ENCODE data around the gene PLCB3.

The PLCB3 gene

DNA sequence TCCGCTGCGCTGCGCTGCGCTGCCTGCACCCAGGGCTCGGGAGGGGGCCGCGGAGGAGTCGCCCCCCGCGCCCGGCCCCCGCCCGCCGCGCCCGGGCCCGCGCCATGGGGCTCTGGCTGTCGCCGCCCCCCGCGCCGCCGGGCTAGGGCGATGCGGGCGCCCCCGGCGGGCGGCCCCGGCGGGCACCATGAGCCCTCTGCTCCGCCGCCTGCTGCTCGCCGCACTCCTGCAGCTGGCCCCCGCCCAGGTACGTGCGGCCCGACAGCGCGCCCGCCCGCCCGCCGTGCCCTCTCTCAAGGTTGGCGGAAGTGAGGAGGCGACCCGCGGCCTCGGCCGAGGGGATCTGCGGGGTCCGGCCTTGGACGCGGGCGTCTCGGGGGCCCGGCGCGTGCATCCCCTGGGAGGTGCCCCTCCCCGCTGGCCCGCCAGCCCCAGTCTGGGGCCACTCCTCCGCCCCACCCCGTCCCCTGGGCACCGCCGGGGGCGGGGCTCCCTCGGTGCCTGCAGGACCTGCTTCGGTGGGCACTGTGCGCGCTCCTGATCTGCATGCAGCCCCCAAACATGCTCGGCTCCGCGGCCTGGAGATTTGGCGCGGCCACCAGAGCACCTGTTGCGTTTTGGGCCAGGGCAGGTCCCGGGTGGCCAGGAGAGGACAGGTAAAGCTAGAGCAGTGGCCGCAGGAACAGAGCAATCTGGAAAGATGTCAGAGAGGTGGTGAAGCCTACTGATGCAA is 16.5 kb upstream of the PLCB3 start:
- Histone ChIP-seq H3K27me3 (ENCODE audit: insufficient read depth, low read length) (no peaks in the 10 kb centered on the region), H3K4me3 (ENCODE audit: low read length) (no peak overlapping the region), H3K4me1 (ENCODE audit: insufficient read depth, low read length) (peaks cover 8% of the 10 kb centered on the region), H3K36me3 (ENCODE audit: insufficient read depth, low read length) (no peaks in the 10 kb centered on the region), H2AFZ (ENCODE audit: low read depth, low read length) (no peak overlapping the region), H3K9me3 (ENCODE audit: low read length) (no peaks in the 10 kb centered on the region)

DNA sequence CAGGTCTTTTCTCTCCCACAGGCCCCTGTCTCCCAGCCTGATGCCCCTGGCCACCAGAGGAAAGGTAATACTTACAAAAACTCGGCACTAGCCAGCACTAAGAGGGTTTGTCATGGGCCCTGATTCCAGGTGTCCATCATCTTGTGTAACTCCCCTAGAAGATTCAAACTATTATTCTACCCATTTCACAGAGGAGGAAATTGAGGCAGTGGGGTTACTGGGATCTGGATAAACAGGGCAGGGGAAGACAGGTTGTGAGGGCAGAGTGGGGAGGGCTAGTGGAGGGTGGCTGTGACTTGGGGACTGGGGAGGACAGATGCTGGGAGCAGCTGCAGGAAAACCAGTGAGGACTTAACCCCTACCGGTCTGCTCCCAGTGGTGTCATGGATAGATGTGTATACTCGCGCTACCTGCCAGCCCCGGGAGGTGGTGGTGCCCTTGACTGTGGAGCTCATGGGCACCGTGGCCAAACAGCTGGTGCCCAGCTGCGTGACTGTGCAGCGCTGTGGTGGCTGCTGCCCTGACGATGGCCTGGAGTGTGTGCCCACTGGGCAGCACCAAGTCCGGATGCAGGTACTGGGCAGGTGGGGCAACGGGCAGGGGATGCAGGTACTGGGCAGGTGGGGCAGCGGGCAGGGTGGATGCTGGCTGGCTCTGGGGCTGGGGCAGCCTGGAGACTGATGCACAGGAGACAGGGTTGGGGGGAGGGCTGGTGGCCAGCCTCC is 15.7 kb upstream of the PLCB3 start:
- Histone ChIP-seq H3K36me3 (ENCODE audit: insufficient read depth, low read length) (no peaks in the 10 kb centered on the region), H2AFZ (ENCODE audit: low read depth, low read length) (no peak overlapping the region)

DNA sequence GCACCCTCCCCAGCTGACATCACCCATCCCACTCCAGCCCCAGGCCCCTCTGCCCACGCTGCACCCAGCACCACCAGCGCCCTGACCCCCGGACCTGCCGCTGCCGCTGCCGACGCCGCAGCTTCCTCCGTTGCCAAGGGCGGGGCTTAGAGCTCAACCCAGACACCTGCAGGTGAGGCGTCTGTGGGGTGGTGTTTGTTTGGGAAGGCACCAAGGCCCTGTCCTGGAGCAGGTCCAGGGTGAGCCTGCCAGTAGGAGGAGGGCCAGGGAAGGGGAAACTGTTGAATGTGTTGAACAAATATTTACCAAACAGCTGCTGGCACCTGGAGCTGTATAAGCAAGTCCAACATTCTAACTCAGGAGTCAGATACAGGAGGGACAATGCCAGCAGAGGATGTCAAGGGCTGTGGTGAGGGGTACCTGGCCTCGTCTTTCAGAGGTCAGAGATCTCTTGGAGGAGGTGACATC is 13.8 kb upstream of the PLCB3 start:
- H2AFZ ChIP-seq (ENCODE audit: low read depth, low read length) = no peak overlapping the region
- no peaks in the 10 kb centered on the region for H3K27me3 ChIP-seq (ENCODE audit: insufficient read depth, low read length)
- H3K4me1 ChIP-seq (ENCODE audit: insufficient read depth, low read length) = peaks cover 13% of the 10 kb centered on the region
- H3K9me3 ChIP-seq (ENCODE audit: low read length) = no peaks in the 10 kb centered on the region
- no peak overlapping the region for H3K4me3 ChIP-seq (ENCODE audit: low read length)
- no peaks in the 10 kb centered on the region for H3K36me3 ChIP-seq (ENCODE audit: insufficient read depth, low read length)

More for the DNA sequence above, 15.7 kb upstream of the PLCB3 start:
- Histone ChIP-seq H3K27me3 (ENCODE audit: insufficient read depth, low read length) (no peaks in the 10 kb centered on the region), H3K4me3 (ENCODE audit: low read length) (no peak overlapping the region), H3K9me3 (ENCODE audit: low read length) (no peaks in the 10 kb centered on the region), H3K4me1 (ENCODE audit: insufficient read depth, low read length) (peaks cover 14% of the 10 kb centered on the region)

DNA sequence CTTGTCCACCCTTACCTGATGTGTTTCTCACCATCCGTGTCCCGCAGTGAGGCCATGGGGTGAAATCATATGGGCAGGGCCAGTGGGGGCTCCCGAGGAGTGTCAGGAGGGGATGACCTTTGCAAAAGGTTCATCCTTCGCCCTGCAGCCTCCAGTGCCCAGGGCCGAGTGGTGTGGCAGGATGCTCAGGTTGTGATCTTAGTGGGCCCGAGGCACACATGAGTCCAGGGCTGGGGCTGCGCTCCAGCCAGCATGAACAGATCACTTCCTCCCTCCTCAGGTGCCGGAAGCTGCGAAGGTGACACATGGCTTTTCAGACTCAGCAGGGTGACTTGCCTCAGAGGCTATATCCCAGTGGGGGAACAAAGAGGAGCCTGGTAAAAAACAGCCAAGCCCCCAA is 13.3 kb upstream of the PLCB3 start:
- Histone ChIP-seq H2AFZ (ENCODE audit: low read depth, low read length) (no peak overlapping the region), H3K36me3 (ENCODE audit: insufficient read depth, low read length) (peaks cover 2% of the 10 kb centered on the region), H3K9me3 (ENCODE audit: low read length) (no peaks in the 10 kb centered on the region), H3K4me1 (ENCODE audit: insufficient read depth, low read length) (peaks cover 15% of the 10 kb centered on the region), H3K27me3 (ENCODE audit: insufficient read depth, low read length) (no peaks in the 10 kb centered on the region), H3K4me3 (ENCODE audit: low read length) (no peak overlapping the region)

DNA sequence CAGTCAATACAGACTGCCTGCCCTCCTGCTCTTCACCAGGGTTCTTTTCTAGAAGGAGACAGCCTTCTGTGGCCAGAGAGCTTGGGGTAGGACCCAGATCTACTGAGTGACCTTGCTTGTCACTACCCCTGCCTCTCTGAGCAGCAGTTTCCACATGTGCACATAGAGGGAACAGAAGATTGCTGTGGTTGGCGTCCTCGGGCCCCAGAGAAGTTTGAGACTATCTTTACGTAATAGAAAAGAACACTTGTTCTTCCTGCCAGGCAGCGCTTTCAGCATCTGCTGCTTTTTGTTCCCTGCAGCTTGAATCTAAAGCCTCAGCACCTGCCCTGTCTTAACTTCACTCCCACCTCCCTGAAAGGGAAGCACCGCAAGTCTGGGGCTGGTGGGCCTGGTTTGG is 12.3 kb upstream of the PLCB3 start:
- H3K4me1 ChIP-seq (ENCODE audit: insufficient read depth, low read length) = peaks cover 17% of the 10 kb centered on the region
- H2AFZ ChIP-seq (ENCODE audit: low read depth, low read length) = no peak overlapping the region
- H3K9me3 ChIP-seq (ENCODE audit: low read length) = no peaks in the 10 kb centered on the region
- peaks cover 11% of the 10 kb centered on the region for H3K36me3 ChIP-seq (ENCODE audit: insufficient read depth, low read length)
- H3K27me3 ChIP-seq (ENCODE audit: insufficient read depth, low read length) = no peaks in the 10 kb centered on the region
- no peak overlapping the region for H3K4me3 ChIP-seq (ENCODE audit: low read length)

DNA sequence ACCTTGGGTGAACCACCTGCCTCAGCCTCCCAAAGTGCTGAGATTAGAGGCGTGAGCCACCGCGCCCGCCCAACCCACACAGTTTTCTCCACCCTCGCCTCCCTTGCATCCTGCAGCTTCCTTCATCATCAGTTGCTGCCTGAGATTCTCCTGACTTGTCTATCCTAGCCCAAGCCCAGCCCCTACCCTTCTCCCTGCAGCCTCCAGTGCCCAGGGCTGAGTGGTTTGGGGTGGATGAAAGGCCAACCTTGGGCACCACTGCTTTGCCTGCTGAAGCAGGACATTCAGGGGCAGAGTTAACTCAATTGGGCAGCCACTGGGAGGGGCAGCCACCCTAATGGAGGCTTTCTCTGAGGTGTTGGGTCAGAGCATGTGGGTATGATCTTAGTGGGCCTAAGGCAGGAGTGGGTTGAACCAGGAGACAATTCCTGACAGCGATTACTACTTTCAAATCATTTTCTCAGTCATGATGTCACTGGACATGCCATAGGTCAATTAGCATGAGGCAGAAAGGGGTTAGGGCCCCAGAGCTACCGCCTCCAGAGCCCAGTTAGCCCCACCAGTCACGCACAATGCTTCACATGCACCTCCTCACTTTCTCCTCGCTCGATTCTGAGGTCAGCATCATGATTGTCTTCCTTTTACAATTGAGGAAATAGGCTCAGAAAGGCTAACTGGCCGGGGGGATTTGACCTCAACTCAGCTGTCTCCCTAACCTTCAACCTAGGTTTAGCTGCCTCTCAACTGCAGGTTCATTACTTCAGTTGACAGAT is 11.5 kb upstream of the PLCB3 start:
- Histone ChIP-seq H3K36me3 (ENCODE audit: insufficient read depth, low read length) (peaks cover 15% of the 10 kb centered on the region), H3K4me1 (ENCODE audit: insufficient read depth, low read length) (peaks cover 17% of the 10 kb centered on the region), H3K4me3 (ENCODE audit: low read length) (peak overlapping the region; percentile 89), H2AFZ (ENCODE audit: low read depth, low read length) (no peak overlapping the region), H3K9me3 (ENCODE audit: low read length) (no peaks in the 10 kb centered on the region), H3K27me3 (ENCODE audit: insufficient read depth, low read length) (no peaks in the 10 kb centered on the region)

DNA sequence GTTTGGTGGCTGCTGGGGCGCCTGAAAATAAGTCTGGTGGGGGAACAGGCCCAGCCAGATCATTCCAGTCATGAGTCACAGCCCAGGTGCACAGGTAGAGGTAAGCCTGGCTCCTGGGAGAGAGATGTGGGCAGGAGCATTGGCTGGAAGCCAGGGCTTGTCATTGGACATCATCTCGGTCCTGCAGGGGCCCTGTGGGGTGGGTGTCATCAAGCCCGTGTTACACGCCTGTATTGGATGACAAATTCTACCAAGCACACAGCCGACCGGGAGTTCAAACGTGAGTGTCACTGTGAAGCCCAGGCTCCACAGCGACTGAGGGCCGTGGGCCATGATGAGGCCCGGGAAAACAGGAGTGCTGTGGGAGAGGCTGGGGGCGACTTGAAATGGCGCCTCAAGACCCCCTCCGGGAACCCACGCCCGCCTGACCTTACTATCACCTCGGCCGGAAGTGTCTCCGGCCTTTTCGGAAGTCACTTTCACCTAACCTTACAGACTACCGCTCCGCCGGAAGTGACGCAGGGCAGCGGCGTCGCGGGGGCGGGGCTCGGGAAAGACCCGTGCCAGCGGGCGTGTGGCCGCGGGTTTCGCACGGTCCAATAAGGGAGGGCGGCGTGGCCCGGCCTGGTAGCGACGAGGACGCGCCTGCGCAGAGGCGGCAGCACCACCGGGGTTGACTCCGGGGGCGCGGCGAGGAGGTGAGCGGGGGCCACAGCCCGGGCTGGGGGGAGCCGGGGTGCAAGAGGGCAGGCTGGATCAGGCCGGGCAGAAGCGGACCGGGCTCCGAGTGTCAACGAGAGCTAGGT is 10.7 kb upstream of the PLCB3 start, which contains the start of gene FKBP2:
Gene FKBP2, plus strand, starts transcription at position 661 of the 806 bp plus-strand sequence. CDS start 1,293 bp downstream, outside the sequence.
- Histone ChIP-seq H3K36me3 (ENCODE audit: insufficient read depth, low read length) (peaks cover 15% of the 10 kb centered on the region), H2AFZ (ENCODE audit: low read depth, low read length) (peak within 1 kb of the TSS; percentile 23), H3K4me3 (ENCODE audit: low read length) (peak within 1 kb of the TSS; percentile 89), H3K4me1 (ENCODE audit: insufficient read depth, low read length) (peaks cover 25% of the 10 kb centered on the region), H3K27me3 (ENCODE audit: insufficient read depth, low read length) (no peaks in the 10 kb centered on the region), H3K9me3 (ENCODE audit: low read length) (no peaks in the 10 kb centered on the region)

DNA sequence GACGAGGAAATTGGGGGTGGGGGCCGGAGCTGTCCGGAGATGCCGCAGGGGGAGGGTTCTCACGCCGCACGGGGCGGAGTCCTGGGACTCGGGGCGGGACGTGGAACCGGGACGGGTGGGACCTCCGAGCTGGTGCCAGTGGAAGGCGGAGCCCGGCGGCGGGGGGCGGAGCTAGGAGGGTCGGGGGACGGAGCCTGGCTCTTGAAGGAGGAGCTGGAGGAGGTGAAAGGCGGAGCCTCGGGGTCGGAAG is 10.2 kb upstream of the PLCB3 start:
- peaks cover 27% of the 10 kb centered on the region for H3K4me1 ChIP-seq (ENCODE audit: insufficient read depth, low read length)
- H3K36me3 ChIP-seq (ENCODE audit: insufficient read depth, low read length) = peaks cover 15% of the 10 kb centered on the region
- H3K4me3 ChIP-seq (ENCODE audit: low read length) = peak overlapping the region; percentile 89
- H2AFZ ChIP-seq (ENCODE audit: low read depth, low read length) = peak overlapping the region; percentile 23
- H3K27me3 ChIP-seq (ENCODE audit: insufficient read depth, low read length) = no peaks in the 10 kb centered on the region
- no peaks in the 10 kb centered on the region for H3K9me3 ChIP-seq (ENCODE audit: low read length)

DNA sequence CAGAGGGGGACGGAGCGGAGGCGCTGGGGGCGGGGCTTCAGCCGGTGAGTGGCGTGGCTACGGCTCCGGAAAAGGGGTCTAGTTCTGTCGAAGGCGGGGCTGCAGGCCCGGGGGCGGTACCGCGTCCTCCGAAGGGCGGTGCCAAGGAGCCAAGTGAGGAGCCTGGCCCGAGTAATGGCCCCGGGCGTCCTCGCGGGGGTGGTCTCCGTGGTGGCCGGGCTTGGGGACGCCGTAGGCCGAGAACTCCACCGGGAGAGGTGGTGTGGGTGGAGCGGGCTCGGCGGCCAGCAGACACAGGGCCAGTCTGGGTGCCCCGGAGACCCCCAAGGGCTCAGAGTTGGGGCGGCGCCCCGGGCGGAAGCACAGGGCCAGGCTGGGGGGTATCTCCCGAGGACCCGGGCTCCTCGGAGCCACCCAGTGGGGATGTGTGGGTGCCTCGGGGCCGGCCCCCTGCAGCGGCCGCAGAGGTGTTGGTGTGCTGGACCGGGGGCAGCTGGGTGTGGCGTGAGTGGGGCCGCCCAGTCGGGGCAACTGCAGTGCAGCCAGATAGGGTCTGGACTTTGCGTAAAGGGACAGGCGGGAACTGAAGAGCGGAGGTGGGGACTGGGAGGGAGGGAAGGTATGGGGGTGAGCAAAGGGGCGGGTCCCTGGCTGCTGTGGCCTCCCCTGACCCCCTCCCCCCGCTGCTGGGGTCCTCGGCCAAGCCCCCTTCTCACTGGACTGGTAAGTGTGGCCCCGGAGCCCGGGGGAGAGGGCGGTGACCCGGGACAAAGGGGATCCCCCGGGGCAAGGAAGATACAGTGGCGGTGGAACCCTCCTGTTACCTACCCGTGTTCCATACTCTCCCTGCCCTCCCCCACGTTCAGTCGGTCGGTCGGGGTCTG is 9.6 kb upstream of the PLCB3 start:
- Histone ChIP-seq H3K27me3 (ENCODE audit: insufficient read depth, low read length) (no peaks in the 10 kb centered on the region), H3K4me3 (ENCODE audit: low read length) (peak overlapping the region; percentile 89), H3K9me3 (ENCODE audit: low read length) (no peaks in the 10 kb centered on the region), H3K36me3 (ENCODE audit: insufficient read depth, low read length) (peaks cover 15% of the 10 kb centered on the region), H3K4me1 (ENCODE audit: insufficient read depth, low read length) (peaks cover 27% of the 10 kb centered on the region), H2AFZ (ENCODE audit: low read depth, low read length) (no peak overlapping the region)

DNA sequence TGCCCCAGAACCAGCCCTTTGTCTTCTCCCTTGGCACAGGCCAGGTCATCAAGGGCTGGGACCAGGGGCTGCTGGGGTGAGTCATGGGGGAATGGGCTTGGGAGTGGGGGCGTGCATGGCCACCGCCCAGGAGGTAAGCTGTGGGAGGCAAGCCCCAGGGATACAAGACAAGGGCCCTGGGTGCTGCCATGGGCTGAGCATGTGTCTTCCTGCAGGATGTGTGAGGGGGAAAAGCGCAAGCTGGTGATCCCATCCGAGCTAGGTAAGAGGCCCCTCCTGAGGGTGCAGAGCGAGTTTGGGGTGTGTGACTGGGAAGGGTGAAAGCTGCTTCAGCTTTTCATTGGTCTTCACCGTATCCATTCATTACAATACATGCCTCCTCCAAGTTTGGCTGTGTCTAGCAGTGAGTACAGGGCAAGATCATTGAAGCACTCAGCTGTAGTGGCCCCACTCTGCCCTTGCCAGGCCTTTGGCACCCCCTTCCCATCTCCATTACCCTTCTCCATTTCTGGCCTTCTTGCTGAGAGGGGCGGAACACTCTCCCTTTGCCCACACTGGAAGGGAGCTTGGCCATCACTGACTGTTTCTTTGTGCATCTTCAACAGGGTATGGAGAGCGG is 8.0 kb upstream of the PLCB3 start:
- H3K4me3 ChIP-seq (ENCODE audit: low read length) = no peak overlapping the region
- H3K9me3 ChIP-seq (ENCODE audit: low read length) = no peaks in the 10 kb centered on the region
- peaks cover 15% of the 10 kb centered on the region for H3K36me3 ChIP-seq (ENCODE audit: insufficient read depth, low read length)
- H3K4me1 ChIP-seq (ENCODE audit: insufficient read depth, low read length) = peaks cover 39% of the 10 kb centered on the region
- H3K27me3 ChIP-seq (ENCODE audit: insufficient read depth, low read length) = no peaks in the 10 kb centered on the region
- no peak overlapping the region for H2AFZ ChIP-seq (ENCODE audit: low read depth, low read length)

DNA sequence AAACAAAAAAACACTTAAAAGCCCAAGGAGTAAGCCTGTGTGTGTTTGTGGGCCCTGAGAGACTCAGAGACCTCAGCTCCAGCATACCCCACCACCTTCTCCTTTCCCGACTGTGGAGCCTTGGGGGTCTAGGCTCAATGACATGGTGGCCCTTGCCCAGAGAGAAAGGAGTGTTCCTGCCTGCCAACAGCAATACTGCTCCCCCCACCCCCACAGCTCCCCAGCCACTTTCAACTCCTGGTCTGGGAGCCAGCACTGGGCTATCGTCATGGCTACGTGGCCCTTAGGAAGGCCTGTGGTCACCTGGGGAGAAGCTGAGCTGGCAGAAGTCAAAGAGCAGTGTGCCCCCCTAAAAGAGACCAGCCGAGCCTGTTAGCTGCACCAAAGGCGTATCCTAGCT is 7.2 kb upstream of the PLCB3 start:
- H3K4me1 ChIP-seq (ENCODE audit: insufficient read depth, low read length) = peaks cover 41% of the 10 kb centered on the region
- H2AFZ ChIP-seq (ENCODE audit: low read depth, low read length) = no peak overlapping the region
- H3K36me3 ChIP-seq (ENCODE audit: insufficient read depth, low read length) = peaks cover 15% of the 10 kb centered on the region
- no peaks in the 10 kb centered on the region for H3K9me3 ChIP-seq (ENCODE audit: low read length)
- no peaks in the 10 kb centered on the region for H3K27me3 ChIP-seq (ENCODE audit: insufficient read depth, low read length)
- no peak overlapping the region for H3K4me3 ChIP-seq (ENCODE audit: low read length)

Data from neuron (in vitro differentiated cells).